ENCODE measurements around the gene KIAA0232. TPM values are rescaled to one million over a fixed set of nuclear protein-coding genes. Genes with fewer than 3 reads are reported as not detected.
"Not testable (repeated sequence)": the region's sequence is repeated elsewhere in the genome, so short reads cannot be mapped to it uniquely, and the experiment has no call there.

Gene KIAA0232
- total and polyA plus RNA-seq, 10 of the 15 experiments (the other 5 are each of a cell fraction or from before 2014, with no cell fraction given): 2.8 to 15.1 (median 10.8) TPM

- SMC1A ChIA-PET (ENCODE audit: uncharacterized antibody, unreplicated experiment): no interaction called here
- DNase-seq (ENCODE audit: low read depth, low spot score): no peak
- FAIRE-seq: no peak
- no peak overlapping the region for H3K4me2 ChIP-seq (ENCODE audit: control insufficient read depth, insufficient read depth)
- CTCF ChIA-PET: no interaction called here
- no peaks in the 10 kb centered on the region for H3K4me1 ChIP-seq (ENCODE audit: control insufficient read depth, insufficient read depth, low read length)
- H3K9me3 ChIP-seq (replicated peaks; ENCODE audit: control insufficient read depth, insufficient read depth, low read length): no peaks in the 10 kb centered on the region
- no peaks in the 10 kb centered on the region for H3K79me2 ChIP-seq (ENCODE audit: control insufficient read depth, insufficient read depth, low read length)
- no peak overlapping the region for H3K27ac ChIP-seq (ENCODE audit: control insufficient read depth, insufficient read depth)
- no peaks in the 10 kb centered on the region for H4K20me1 ChIP-seq (ENCODE audit: control insufficient read depth, insufficient read depth)
- intact Hi-C loops (cut with micrococcal nuclease; ENCODE audit: unreplicated experiment): no loop called here
- POLR2A ChIA-PET: no interaction called here
- no peak overlapping the region for H2AFZ ChIP-seq (ENCODE audit: control insufficient read depth, low read depth, low read length)
- no TSS peak for BruUV-seq (replicated peaks)
- no peak for TF ChIP-seq POLR2AphosphoS5 (IDR thresholded peaks at IDR 0.05; ENCODE audit: low read length)
- TF ChIP-seq POU2F2 (IDR thresholded peaks at IDR 0.05; ENCODE audit: borderline replicate concordance, low read depth, low read length): no peak
- no peak for TF ChIP-seq ELK1 (IDR thresholded peaks at IDR 0.05; ENCODE audit: low read depth, low read length)
- TF ChIP-seq EGR1 (IDR thresholded peaks at IDR 0.05; ENCODE audit: borderline replicate concordance in 1 of 2, low read depth in 2 of 2, low read length in 2 of 2): no peak
- no peak for TF ChIP-seq USF1 (IDR thresholded peaks at IDR 0.05; ENCODE audit: borderline replicate concordance, extremely low read length, insufficient read depth, low read depth, low read length)
- TF ChIP-seq ZNF217 (IDR thresholded peaks at IDR 0.05): no peak
- TF ChIP-seq ZNF384 (IDR thresholded peaks at IDR 0.05; ENCODE audit: borderline replicate concordance, low read depth, low read length): no peak
- no peak for TF ChIP-seq FOS (IDR thresholded peaks at IDR 0.05; ENCODE audit: borderline replicate concordance, extremely low read depth, insufficient read length)
- no peak for TF ChIP-seq RB1 (IDR thresholded peaks at IDR 0.05; ENCODE audit: borderline replicate concordance)
- TF ChIP-seq CBX5 (IDR thresholded peaks at IDR 0.05; ENCODE audit: low read depth): no peak
- H3K9ac ChIP-seq (ENCODE audit: control insufficient read depth, insufficient read depth, low read length): no peak overlapping the region
- in situ Hi-C loops (cut with MboI): no loop called here
- no peaks in the 10 kb centered on the region for H3K36me3 ChIP-seq (ENCODE audit: control insufficient read depth in 2 of 2, insufficient read depth in 2 of 2, low read length in 1 of 2)
- H3K4me3 ChIP-seq: no peak overlapping the region
- 59% methylated on average over 5 of the region's 5 CpGs for WGBS (ENCODE audit: insufficient coverage, insufficient replicate concordance, low lambda C conversion rate, missing lambda C conversion rate)
- RAD21 ChIA-PET (ENCODE audit: unreplicated experiment): no interaction called here
- no peak for ATAC-seq
- no peaks in the 10 kb centered on the region; a peak in 2 of 4 replicates for H3K27me3 ChIP-seq (replicated peaks in 1 of 2; ENCODE audit: control insufficient read depth in 2 of 2, insufficient read depth in 2 of 2, low read length in 1 of 2)
Measured at GRCh38 chr4:6755088-6755753, 27.3 kb upstream of the KIAA0232 start.

- intact Hi-C loops (cut with micrococcal nuclease; ENCODE audit: unreplicated experiment); POLR2A ChIA-PET; H3K9ac ChIP-seq (ENCODE audit: control insufficient read depth, insufficient read depth, low read length); CTCF ChIA-PET; FAIRE-seq; RAD21 ChIA-PET (ENCODE audit: unreplicated experiment); DNase-seq (ENCODE audit: low read depth, low spot score); H3K4me1 ChIP-seq (ENCODE audit: control insufficient read depth, insufficient read depth, low read length); ATAC-seq; H3K4me2 ChIP-seq (ENCODE audit: control insufficient read depth, insufficient read depth); BruUV-seq (replicated peaks); H3K27me3 ChIP-seq (replicated peaks in 1 of 2; ENCODE audit: control insufficient read depth in 2 of 2, insufficient read depth in 2 of 2, low read length in 1 of 2); H3K36me3 ChIP-seq (ENCODE audit: control insufficient read depth in 2 of 2, insufficient read depth in 2 of 2, low read length in 1 of 2); H3K79me2 ChIP-seq (ENCODE audit: control insufficient read depth, insufficient read depth, low read length); H4K20me1 ChIP-seq (ENCODE audit: control insufficient read depth, insufficient read depth); SMC1A ChIA-PET (ENCODE audit: uncharacterized antibody, unreplicated experiment); H3K27ac ChIP-seq (ENCODE audit: control insufficient read depth, insufficient read depth); in situ Hi-C loops (cut with MboI); H3K4me3 ChIP-seq; H3K9me3 ChIP-seq (replicated peaks; ENCODE audit: control insufficient read depth, insufficient read depth, low read length); H2AFZ ChIP-seq (ENCODE audit: control insufficient read depth, low read depth, low read length): not testable (repeated sequence)
- WGBS (ENCODE audit: insufficient coverage, insufficient replicate concordance, low lambda C conversion rate, missing lambda C conversion rate): 85% methylated on average over 1 of the region's 6 CpGs
Measured at GRCh38 chr4:6756345-6756744, 26.2 kb upstream of the KIAA0232 start.

All from GM12878 (cell line).